ENCODE data around the gene STK38. TPM values are rescaled to one million over a fixed set of nuclear protein-coding genes. Genes with fewer than 3 reads are reported as not detected.

Gene STK38
- total and polyA plus RNA-seq, 2 of the 13 experiments (the other 11 are each of a cell fraction or from before 2014, with no cell fraction given) = 10.3 to 20.7 TPM

DNA sequence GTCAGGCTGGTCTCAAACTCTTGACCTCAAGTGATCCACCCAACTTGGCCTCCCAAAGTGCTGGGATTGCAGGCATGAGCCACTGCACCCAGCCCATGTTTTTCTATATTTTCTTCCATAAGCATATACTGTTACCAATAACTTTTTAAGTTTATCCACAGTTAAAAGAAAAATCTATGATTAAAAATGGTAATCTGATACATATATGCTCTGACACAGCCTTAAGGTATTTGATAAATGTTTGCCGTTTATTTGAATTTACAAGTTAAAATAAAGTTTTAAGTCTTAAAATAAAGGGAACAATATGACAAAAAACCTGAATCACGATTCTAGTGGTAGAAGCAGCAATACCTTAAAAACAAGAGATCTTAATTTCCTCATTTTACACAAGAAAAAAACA lies 5.2 kb downstream of the STK38 start:
- Histone ChIP-seq H2AFZ (ENCODE audit: low read length) (no peak overlapping the region), H3K9me3 (ENCODE audit: low read length) (no peaks in the 10 kb centered on the region), H3K27me3 (ENCODE audit: control insufficient read depth in 1 of 2, insufficient read depth in 2 of 2, low read length in 2 of 2) (no peaks in the 10 kb centered on the region; a peak in 2 of 5 replicates), H3K4me3 (replicated peaks in 1 of 3; ENCODE audit: insufficient read depth in 1 of 3, low read depth in 2 of 3, low read length in 3 of 3) (no peak overlapping the region), H3K9ac (ENCODE audit: insufficient read depth, low read depth, low read length) (no peak overlapping the region), H3K27ac (ENCODE audit: extremely low read length, insufficient read depth, low read length) (no peak overlapping the region), H3K79me2 (ENCODE audit: insufficient read depth, low read length) (peaks cover 41% of the 10 kb centered on the region), H3K4me1 (ENCODE audit: insufficient read depth, low read length) (peaks cover 28% of the 10 kb centered on the region), H3K36me3 (replicated peaks in 1 of 2; ENCODE audit: control insufficient read depth in 1 of 2, insufficient read depth in 2 of 2, low read length in 2 of 2) (peaks cover 2 to 30% of the 10 kb centered on the region in 2 experiments), H4K20me1 (ENCODE audit: insufficient read depth, low read length) (no peaks in the 10 kb centered on the region; the same call in 1 of the 2 replicates), H3K4me2 (ENCODE audit: low read depth, low read length) (no peak overlapping the region)
- DNase-seq (ENCODE audit: low spot score) = no peak
- WGBS (ENCODE audit: low lambda C conversion rate) = 94% methylated on average over 2 of the region's 2 CpGs
- no peak for ATAC-seq
- BruUV-seq (replicated peaks) = no TSS peak
- in situ Hi-C loops (cut with HindIII; ENCODE audit: extremely low pct_ligation_motif_present, low pct_unique_long_range_greater_than_20kb) = no loop called here
- ChIA-PET POLR2A (no interaction called here), CTCF (ENCODE audit: low intra/inter-chr PET ratio, low total read pairs) (no interaction called here)
- intact Hi-C loops (cut with micrococcal nuclease; ENCODE audit: unreplicated experiment) = no loop called here
- no peak for FAIRE-seq
- TF ChIP-seq, protein P1, sequence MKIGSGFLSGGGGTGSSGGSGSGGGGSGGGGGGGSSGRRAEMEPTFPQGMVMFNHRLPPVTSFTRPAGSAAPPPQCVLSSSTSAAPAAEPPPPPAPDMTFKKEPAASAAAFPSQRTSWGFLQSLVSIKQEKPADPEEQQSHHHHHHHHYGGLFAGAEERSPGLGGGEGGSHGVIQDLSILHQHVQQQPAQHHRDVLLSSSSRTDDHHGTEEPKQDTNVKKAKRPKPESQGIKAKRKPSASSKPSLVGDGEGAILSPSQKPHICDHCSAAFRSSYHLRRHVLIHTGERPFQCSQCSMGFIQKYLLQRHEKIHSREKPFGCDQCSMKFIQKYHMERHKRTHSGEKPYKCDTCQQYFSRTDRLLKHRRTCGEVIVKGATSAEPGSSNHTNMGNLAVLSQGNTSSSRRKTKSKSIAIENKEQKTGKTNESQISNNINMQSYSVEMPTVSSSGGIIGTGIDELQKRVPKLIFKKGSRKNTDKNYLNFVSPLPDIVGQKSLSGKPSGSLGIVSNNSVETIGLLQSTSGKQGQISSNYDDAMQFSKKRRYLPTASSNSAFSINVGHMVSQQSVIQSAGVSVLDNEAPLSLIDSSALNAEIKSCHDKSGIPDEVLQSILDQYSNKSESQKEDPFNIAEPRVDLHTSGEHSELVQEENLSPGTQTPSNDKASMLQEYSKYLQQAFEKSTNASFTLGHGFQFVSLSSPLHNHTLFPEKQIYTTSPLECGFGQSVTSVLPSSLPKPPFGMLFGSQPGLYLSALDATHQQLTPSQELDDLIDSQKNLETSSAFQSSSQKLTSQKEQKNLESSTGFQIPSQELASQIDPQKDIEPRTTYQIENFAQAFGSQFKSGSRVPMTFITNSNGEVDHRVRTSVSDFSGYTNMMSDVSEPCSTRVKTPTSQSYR (CRISPR knock-in tag; IDR thresholded peaks at IDR 0.05; ENCODE audit: borderline replicate concordance) = no peak
- no peak for TF ChIP-seq ZNF678 (CRISPR knock-in tag; IDR thresholded peaks at IDR 0.05)
- TF ChIP-seq, protein P2, sequence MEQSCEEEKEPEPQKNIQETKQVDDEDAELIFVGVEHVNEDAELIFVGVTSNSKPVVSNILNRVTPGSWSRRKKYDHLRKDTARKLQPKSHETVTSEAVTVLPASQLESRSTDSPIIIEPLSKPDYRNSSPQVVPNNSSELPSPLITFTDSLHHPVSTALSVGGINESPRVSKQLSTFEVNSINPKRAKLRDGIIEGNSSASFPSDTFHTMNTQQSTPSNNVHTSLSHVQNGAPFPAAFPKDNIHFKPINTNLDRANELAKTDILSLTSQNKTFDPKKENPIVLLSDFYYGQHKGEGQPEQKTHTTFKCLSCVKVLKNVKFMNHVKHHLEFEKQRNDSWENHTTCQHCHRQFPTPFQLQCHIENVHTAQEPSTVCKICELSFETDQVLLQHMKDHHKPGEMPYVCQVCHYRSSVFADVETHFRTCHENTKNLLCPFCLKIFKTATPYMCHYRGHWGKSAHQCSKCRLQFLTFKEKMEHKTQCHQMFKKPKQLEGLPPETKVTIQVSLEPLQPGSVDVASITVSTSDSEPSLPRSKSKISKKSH (CRISPR knock-in tag; IDR thresholded peaks at IDR 0.05; ENCODE audit: borderline replicate concordance) = no peak
- no peak for TF ChIP-seq SP140L (CRISPR knock-in tag; IDR thresholded peaks at IDR 0.05; ENCODE audit: borderline replicate concordance)
- no peak for TF ChIP-seq KLF11 (CRISPR knock-in tag; IDR thresholded peaks at IDR 0.05)
- no peak for TF ChIP-seq ZFP1 (CRISPR knock-in tag; IDR thresholded peaks at IDR 0.05)
- TF ChIP-seq, protein P3, sequence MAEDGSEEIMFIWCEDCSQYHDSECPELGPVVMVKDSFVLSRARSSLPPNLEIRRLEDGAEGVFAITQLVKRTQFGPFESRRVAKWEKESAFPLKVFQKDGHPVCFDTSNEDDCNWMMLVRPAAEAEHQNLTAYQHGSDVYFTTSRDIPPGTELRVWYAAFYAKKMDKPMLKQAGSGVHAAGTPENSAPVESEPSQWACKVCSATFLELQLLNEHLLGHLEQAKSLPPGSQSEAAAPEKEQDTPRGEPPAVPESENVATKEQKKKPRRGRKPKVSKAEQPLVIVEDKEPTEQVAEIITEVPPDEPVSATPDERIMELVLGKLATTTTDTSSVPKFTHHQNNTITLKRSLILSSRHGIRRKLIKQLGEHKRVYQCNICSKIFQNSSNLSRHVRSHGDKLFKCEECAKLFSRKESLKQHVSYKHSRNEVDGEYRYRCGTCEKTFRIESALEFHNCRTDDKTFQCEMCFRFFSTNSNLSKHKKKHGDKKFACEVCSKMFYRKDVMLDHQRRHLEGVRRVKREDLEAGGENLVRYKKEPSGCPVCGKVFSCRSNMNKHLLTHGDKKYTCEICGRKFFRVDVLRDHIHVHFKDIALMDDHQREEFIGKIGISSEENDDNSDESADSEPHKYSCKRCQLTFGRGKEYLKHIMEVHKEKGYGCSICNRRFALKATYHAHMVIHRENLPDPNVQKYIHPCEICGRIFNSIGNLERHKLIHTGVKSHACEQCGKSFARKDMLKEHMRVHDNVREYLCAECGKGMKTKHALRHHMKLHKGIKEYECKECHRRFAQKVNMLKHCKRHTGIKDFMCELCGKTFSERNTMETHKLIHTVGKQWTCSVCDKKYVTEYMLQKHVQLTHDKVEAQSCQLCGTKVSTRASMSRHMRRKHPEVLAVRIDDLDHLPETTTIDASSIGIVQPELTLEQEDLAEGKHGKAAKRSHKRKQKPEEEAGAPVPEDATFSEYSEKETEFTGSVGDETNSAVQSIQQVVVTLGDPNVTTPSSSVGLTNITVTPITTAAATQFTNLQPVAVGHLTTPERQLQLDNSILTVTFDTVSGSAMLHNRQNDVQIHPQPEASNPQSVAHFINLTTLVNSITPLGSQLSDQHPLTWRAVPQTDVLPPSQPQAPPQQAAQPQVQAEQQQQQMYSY (CRISPR knock-in tag; IDR thresholded peaks at IDR 0.05) = no peak
- TF ChIP-seq CBFB (CRISPR knock-in tag; IDR thresholded peaks at IDR 0.05) = no peak
- TF ChIP-seq IRF2 (CRISPR knock-in tag; IDR thresholded peaks at IDR 0.05) = no peak
- TF ChIP-seq MIER2 (CRISPR knock-in tag; IDR thresholded peaks at IDR 0.05) = no peak
- TF ChIP-seq, protein P4, sequence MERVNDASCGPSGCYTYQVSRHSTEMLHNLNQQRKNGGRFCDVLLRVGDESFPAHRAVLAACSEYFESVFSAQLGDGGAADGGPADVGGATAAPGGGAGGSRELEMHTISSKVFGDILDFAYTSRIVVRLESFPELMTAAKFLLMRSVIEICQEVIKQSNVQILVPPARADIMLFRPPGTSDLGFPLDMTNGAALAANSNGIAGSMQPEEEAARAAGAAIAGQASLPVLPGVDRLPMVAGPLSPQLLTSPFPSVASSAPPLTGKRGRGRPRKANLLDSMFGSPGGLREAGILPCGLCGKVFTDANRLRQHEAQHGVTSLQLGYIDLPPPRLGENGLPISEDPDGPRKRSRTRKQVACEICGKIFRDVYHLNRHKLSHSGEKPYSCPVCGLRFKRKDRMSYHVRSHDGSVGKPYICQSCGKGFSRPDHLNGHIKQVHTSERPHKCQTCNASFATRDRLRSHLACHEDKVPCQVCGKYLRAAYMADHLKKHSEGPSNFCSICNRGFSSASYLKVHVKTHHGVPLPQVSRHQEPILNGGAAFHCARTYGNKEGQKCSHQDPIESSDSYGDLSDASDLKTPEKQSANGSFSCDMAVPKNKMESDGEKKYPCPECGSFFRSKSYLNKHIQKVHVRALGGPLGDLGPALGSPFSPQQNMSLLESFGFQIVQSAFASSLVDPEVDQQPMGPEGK (CRISPR knock-in tag; IDR thresholded peaks at IDR 0.05) = no peak
- TF ChIP-seq ZKSCAN5 (CRISPR knock-in tag; IDR thresholded peaks at IDR 0.05) = no peak
- no peak for TF ChIP-seq IKZF4 (CRISPR knock-in tag; IDR thresholded peaks at IDR 0.05; ENCODE audit: borderline replicate concordance, low read depth, not compliant biosample characterization)
